Dedifferentiated amniotic fluid mesenchymal stem cell (primary cell): ENCODE measurements around the gene GDPD5.

Source experiments
- DNase-seq: peaks from one replicate; pipeline ENCODE4 v3.0.0-alpha.2; 2016; ENCODE audit errors: extremely low spot score

Gene GDPD5

DNA sequence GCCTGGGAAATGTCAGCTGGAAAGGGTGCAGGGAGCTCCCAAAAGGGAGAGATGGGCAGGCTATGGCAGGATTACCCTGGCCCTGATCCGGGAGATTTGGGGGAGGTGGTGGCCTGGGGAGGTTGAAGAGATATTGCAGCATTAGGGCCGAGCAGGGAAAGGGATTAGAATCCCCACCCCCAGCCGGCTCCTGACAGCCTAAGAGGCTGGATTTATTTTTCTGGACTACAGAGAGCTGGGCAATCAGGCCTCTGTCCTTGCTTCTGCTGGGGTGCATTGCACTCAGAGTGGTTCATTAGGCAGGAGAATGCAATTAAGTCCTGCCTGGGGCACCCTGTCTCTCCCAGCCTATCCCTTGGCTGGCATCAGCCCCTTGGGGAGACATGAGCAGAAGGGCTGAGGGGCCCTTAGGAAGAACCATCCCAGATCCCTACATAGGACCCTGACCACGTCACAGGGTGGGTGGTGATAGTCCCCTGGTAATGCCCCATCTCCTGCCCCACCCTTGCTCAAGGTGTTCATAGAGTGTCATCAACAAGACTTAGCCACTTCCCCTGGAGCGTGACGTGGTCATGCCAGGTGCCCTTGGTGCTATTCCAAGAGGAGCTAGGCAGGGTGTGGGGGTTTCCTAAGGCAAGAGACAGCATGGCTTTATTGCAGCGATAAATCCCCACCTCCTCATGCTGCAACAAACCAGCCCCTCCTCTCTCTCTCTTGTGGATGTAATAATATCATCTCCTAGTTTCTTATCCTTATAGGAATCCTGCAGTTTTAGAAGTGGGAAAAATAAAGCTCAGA, 54.4 kb downstream of the GDPD5 start:
- no peak for DNase-seq

DNA sequence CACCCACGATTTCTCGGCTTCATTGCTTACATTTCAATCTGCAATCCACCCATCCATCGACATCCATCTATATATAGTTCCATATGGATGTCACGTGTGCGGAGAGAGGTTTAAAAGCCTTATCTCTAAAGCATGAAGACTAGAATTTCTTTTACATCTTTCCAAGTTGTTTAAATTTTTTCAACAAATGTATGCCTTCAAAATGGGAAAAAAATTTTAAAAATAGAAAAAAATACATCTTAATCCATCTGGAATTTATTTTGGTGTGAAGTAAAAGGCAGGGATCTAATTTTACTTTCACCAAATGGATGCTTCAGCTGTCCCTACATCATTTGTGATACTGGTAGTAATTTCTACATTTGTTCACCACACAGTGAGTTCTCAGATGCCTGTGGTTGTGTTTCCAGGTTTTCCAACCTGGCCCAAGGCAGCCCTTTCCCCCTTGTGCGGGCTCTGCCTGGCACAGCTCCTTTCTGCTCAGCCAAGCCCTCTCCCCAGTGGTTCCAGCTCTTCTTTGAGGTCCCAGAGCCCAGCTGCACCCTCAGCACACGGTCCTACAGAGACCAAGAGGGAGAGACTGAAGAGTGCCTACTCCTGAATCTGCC, 55.2 kb downstream of the GDPD5 start:
- no peak for DNase-seq

- no peak for DNase-seq
Observed at GRCh38 chr11:75469785-75470405, 55.8 kb downstream of the GDPD5 start.

DNA sequence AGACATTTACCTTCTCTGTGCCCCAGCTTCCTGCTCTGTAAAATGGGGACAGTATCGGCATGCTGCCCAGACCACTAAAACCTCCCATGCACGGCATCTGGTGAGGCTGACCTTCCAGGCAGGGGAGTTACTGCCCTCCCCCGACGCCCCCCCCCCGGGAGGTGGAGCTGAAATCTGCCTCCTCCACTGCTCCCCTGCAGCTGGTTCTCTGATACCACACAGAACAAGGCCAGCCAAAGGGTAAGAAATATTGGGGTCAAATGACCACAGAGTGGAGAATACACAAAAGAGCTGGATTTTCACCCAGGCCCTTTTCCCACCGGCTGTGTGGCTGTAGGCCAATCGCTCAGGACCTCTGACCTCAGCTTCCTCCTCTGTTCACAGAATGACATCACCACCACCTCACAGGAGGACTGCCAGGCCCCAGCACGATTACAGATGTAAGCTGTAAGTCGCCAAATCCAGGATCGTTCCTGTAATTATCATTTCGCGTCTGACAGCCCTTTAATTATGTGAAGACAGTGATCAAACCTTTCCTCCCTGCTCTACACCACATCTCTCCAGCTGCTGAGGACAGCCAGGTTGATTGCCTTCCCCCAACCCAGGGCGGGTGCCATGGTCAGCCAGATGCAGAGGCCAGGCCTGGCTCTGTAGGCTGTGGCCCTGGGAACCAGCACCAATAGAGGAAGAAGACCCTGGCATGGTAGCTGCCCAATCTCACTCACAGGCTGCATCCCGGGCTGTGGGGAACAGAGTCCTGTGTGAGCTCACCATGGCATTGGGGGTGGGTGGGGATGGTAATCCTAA, 57.0 kb downstream of the GDPD5 start:
- no peak for DNase-seq

DNA sequence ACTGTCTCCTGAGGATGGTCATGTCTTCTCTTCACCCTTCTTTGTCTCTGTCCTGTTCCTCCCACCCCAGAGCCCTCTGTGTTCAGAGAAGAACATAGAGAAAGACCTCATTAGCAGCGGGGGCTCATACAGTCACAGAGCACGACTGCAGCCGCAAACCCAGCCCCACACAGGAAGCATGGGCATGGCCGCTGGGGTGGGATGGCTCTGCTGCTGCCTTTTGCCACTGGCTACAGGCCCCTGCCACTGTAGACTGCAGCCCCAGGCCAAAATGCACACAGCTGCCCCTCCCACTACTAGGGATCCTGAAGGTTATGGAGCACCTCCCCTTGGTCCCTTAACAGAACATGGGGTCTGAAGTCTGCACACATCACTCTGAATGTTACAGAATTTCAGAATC, 57.9 kb downstream of the GDPD5 start:
- no peak for DNase-seq

DNA sequence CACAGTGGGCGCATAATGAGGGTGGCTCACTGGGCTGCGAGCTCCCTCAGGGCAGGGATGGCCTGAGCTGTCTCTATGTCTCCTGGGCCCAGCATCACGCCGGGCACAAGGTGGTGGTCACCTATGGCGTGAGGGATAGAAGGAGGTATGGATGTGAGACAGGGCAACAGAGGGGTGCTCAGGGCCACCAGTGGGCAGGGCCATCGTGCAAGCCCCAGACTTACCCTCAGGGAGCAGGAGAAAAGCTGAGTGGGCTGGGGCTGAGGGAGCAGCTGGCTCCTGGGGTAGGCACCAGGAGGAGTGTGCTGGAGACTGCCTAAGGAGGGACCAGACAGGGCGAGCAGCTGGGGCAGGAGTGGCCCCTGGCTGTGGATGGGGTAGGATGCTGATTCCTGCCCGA, 58.4 kb downstream of the GDPD5 start:
- no peak for DNase-seq

- peak; percentile 20 for DNase-seq
Observed at GRCh38 chr11:75465701-75466531, 59.8 kb downstream of the GDPD5 start.

DNA sequence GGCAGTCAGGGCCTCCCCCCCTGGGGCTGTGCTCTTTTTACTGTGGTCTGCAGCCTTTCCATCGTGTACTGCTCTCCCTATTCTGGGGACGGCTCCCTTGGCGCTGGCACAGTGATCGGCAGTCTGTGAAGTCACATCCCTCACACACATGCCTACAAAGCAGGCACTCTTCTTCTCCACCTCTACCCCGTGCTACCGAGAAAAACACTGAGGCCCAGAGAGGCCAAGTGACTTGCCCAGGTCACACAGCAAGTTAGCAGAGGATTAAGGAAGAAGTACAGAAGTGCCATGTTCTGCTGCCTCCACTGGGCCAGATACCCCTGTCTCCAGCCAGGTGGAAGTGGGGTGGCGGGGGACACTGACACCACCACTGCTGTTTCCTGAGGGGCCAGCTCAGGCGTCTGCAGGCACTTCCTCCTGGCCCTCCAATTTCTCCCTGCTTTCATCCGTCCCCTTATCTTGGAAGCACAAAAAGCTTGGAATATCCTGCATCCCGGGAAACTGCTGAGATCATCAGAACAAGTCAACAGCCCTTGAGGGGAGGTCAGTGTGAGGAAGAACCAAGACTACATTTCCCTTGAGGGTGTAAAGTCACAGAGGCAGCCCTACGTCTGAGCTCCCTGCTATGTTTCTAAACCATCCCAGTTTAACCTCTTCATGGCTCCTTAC, 62.5 kb downstream of the GDPD5 start:
- DNase-seq: no peak

- no peak for DNase-seq
Observed at GRCh38 chr11:75462117-75462653, 63.6 kb downstream of the GDPD5 start.

DNA sequence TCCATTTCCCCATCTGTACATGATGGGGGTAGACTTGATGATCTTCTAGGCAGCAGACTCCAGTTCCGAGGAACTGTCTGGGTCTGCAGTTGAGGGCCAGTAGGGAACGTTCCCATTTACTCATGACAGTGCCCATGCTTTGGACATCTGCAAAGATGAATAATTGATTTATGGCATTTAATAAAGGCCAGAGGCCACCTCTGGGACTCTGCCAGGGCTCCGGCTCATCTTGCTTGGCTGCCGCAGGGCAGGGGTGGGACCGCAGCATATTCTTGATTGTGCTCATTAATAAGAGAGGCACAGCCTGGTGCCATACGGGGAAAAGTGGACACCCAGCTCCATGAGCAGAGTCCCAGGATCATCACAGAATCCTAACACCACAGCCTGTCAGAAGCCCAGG, 64.6 kb downstream of the GDPD5 start:
- no peak for DNase-seq

DNA sequence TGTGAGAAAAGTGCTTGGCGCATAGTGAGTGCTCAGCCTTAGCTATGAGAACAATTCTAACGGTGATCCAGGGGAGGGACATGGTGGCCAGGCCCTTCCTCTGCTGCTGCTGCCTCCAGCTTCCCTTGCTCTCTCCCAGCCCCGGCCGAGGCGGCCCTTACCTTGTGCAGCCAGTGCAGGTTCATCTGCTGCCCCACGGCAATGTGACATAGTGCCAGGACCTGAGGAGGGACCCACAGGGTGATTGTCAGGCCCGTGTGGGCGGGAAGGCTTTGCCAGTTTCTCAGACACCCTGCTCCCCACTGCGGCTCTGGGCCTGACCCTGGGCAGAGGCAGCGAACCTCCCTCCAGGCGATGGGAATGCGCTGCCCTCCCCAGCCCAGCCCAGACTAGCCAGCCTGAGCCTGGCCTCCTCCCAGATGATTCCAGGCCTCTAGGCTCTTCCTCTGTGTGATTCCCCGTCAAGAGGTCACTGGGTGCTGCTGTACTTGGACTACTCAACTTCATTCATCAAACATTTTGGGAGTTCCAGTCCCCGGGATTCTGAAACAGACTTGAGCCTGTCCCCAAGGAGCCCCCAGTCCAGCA, 69.1 kb downstream of the GDPD5 start:
- DNase-seq: no peak

DNA sequence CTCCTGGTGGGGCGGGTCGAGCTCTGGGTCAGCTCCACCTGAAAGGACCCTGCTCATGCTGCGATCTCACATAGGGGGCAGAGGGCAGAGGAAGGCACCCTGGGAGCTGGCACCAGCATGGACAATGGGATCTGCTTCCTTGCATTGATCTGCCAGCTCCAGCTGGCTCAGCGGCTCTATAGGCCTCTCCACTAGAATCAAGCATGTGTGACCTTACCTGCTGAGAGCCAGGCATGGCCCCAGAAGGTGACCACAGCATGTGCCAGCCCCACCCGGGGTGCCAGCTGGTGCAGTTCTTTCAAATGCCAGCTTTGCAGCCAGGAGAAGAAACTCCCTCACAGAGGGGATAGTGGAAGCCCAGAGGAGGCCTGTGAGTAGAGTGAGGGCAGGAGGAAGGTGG, 70.8 kb downstream of the GDPD5 start:
- no peak for DNase-seq

DNA sequence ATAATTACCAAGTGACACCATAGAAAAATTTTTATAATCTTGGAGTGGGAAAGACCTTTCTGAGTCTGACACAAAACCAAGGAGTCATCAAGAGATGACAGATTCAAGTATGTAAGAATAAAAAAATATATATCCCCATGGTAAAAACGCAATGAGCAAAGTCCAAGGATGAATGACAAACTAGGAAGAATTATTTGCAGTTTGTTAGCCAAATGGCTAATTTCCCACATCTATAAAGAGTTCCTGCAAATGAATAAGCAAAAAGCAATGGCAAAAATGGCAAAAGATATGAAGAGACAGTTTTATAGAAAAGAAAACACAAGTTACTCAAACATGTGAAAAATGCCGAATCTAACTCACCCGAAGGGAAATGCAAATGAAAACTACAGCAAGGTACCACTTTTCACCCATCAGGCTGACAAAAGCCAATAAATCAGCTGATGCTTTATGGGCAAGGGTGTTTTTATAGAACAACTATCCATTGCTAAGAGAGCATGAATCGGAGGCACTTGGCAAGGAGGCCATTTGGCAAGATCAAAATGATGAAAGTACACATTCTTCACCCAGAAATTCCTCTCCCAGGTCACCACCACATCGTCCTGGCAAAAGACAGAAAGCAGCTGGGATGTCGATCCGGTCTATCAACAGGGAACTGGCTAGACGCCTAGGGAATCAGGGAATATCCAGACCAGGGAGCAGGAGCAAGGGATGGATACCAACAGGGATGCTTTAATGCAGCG, 71.7 kb downstream of the GDPD5 start:
- DNase-seq: no peak

DNA sequence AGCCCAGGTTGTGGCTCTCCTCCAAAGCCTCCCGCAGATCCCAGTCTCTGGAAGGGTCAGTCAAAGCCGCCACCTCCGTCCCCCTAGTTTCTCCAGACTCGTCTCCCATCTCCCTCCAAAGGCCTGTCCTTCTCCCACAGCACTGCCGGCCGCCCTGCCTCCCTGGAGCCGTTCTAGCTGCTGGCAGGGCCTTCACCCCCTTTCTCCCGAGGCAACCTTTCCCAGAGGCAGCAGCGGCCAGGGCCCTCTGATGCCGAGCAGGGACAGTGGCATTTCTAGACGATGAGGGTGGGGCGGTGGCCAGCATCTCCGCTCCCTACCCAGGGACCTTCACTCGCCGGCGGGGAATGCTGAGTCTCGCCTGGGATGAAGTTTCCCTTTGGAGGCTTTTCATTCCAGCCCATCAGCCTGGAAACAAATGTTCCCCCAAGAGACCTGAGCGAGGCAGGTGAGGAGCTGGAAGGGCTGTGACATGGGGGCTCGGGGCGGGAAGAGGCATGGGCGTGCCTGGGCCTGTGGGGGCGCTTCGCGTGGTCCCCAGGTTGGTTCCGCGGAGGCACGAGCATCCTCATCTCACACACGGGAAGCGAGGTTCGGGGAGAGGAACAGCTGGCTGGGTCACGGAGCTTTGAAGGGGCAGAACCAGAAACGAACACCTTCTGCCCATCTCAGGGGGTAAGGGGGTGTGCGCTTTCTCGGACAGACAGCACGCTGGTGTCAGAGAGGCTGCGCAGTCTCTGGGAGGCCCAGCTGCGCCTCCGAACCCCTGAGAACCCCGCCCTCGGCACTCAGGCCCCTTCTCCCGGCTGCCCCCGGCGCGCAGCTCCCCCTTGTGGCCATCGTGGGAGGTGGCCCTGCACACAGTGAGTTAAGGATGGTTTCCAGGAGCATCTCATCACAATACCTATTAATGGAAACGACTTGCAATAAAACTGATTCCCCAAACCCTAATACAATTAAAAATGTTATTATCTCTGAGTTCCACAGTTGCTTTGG, 74.6 kb downstream of the GDPD5 start:
- DNase-seq: no peak

GRCh38 chr11:75450236-75450635, 75.5 kb downstream of the GDPD5 start:
- DNase-seq: no peak

GRCh38 chr11:75449776-75450175, 76.0 kb downstream of the GDPD5 start:
- no peak for DNase-seq

DNA sequence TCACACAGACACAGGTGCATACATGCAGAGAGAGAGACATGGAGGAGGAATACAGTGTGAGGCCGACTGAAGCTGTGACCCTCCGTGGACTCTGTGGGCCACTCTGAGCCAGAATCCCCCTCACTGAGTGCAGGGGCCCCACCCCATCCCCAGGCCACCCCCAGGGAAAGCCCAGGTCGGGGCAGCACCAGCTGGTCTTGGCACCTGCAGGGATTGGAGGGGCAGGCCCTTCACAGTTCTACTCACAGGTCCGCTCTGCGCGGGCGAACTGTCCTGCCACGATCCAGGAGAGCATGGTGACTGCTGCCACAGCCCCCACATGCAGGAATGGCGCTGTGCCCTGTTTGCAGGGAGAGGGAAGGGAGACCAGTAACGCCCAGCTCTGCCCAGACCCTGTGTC, 76.5 kb downstream of the GDPD5 start:
- no peak for DNase-seq

GRCh38 chr11:75447415-75447814, 78.3 kb downstream of the GDPD5 start:
- DNase-seq: no peak
